HepG2 (cell line): ENCODE measurements around the gene BRPF1. TPM values are rescaled to one million over a fixed set of nuclear protein-coding genes. Genes with fewer than 3 reads are reported as not detected.

Experiments used
- ATAC-seq: fragments of 200-7000 bp; cut with Tn5 transposase; 3 replicates; pipeline ENCODE4 v1.9.1; 2020; ENCODE audit warnings: mild to moderate bottlenecking, moderate library complexity
- BruUV-seq: library from RNA; stranded (reverse); fragments of 400-500 nt; replicated peaks from 2 replicates; lab custom pipeline; 2021; lab: Mats Ljungman, UMichigan
- CTCF ChIA-PET: fragments of 300-600 bp; formaldehyde crosslinking; extraction: SDS; loops from one replicate; lab custom pipeline; 2021; ENCODE audit warnings: low total read pairs, inconsistent platforms, low intra/inter-chr PET ratio; lab: Yijun Ruan, JAX
- POLR2A ChIA-PET: fragments of 350-600 bp; sonication (Branson Sonifier 250); formaldehyde crosslinking; loops from one replicate; lab custom pipeline; 2020; ENCODE audit warnings: antibody characterized with exemption, inconsistent platforms; lab: Yijun Ruan, JAX
- DNase-seq: peaks from one replicate; pipeline ENCODE4 v3.0.0-alpha.2; 2015; ENCODE audit warnings: low spot score
- FAIRE-seq: peaks from 3 replicates; lab custom pipeline; 2011; peaks lifted over from hg19 to GRCh38; lab: Jason Lieb, UNC
- H2AFZ ChIP-seq: one replicate; pipeline ENCODE4 v1.6.1; 2011; ENCODE audit warnings: low read length, inconsistent platforms
- H3K27ac ChIP-seq: fragments of 300-600 bp; 3 replicates; pipeline ENCODE4 v1.8.0; 2011; ENCODE audit warnings: mixed run types, mild to moderate bottlenecking, mixed read lengths, low read length, inconsistent platforms; ENCODE audit not compliant: insufficient read depth; ENCODE audit errors: extremely low read length
- H3K27me3 ChIP-seq, 2 experiments: fragments of 200-600 bp in 1 of 2; 2 replicates in 1 of 2; 3 replicates in 1 of 2; pipeline versions ENCODE4 v1.6.0 to v1.8.0; 2011; ENCODE audit warnings: low read length in 2 of 2, mild to moderate bottlenecking in 2 of 2, moderate library complexity in 2 of 2, inconsistent platforms in 1 of 2; ENCODE audit not compliant: insufficient read depth in 2 of 2, control insufficient read depth in 1 of 2
- H3K36me3 ChIP-seq, 2 experiments: fragments of 200-600 bp in 1 of 2; replicated peaks in 1 of 2; 2 replicates in 1 of 2; 3 replicates in 1 of 2; pipeline versions ENCODE4 v1.5.1 to v1.8.0; 2011; ENCODE audit warnings: low read length in 2 of 2, inconsistent platforms in 1 of 2; ENCODE audit not compliant: insufficient read depth in 2 of 2, control insufficient read depth in 1 of 2
- H3K4me1 ChIP-seq: 2 replicates; pipeline ENCODE4 v1.5.1; 2012; ENCODE audit warnings: low read length, inconsistent platforms; ENCODE audit not compliant: insufficient read depth
- H3K4me2 ChIP-seq: 2 replicates; pipeline ENCODE4 v1.6.0; 2011; ENCODE audit warnings: low read depth, low read length, inconsistent platforms
- H3K4me3 ChIP-seq, 3 experiments: fragments of 200-600 bp in 1 of 3; sonication (generic), shearing (Covaris generic) in 1 of 3; replicated peaks in 1 of 3; 2 replicates each; pipeline ENCODE4 v1.5.1; 2011 to 2016; ENCODE audit warnings: low read length in 3 of 3, inconsistent platforms in 2 of 3, low read depth in 2 of 3, mild to moderate bottlenecking in 2 of 3, control low read depth in 1 of 3, mixed read lengths in 1 of 3; ENCODE audit not compliant: insufficient read depth in 1 of 3
- H3K79me2 ChIP-seq: one replicate; pipeline ENCODE4 v1.6.1; 2011; ENCODE audit warnings: low read length, inconsistent platforms; ENCODE audit not compliant: insufficient read depth
- H3K9ac ChIP-seq: 2 replicates; pipeline ENCODE4 v1.6.0; 2011; ENCODE audit warnings: mild to moderate bottlenecking, low read depth, low read length, inconsistent platforms; ENCODE audit not compliant: insufficient read depth
- H3K9me3 ChIP-seq: 2 replicates; pipeline ENCODE4 v1.5.1; 2012; ENCODE audit warnings: mild to moderate bottlenecking, low read length
- H4K20me1 ChIP-seq: 2 replicates; pipeline ENCODE4 v1.6.0; 2011; ENCODE audit warnings: inconsistent platforms, mild to moderate bottlenecking, low read length, moderate library complexity; ENCODE audit not compliant: insufficient read depth
- HNF1A ChIP-seq, 2 experiments: sonication (generic) in 1 of 2; formaldehyde crosslinking in 1 of 2; IDR thresholded peaks; 2 replicates each; pipeline versions ENCODE4 v1.4.0 to v1.6.1; 2016 to 2020; ENCODE audit warnings: borderline replicate concordance in 1 of 2, low read depth in 1 of 2, mild to moderate bottlenecking in 1 of 2, missing genetic modification reagents in 1 of 2
- MAFK ChIP-seq, 2 experiments: IDR thresholded peaks in 1 of 2; conservative IDR thresholded peaks in 1 of 2; 2 replicates each; pipeline ENCODE4 v1.6.1; 2011; ENCODE audit warnings: improper control_type of control experiment in 2 of 2, low read length in 2 of 2
- MXD3 ChIP-seq: IDR thresholded peaks from 2 replicates; pipeline ENCODE4 v1.6.1; 2016; ENCODE audit warnings: mild to moderate bottlenecking, missing biosample characterization, missing genetic modification reagents
- SOX5 ChIP-seq: IDR thresholded peaks from 2 replicates; pipeline ENCODE4 v1.6.1; 2016; ENCODE audit warnings: borderline replicate concordance
- ZNF629 ChIP-seq: sonication (generic); formaldehyde crosslinking; conservative IDR thresholded peaks from 2 replicates; pipeline ENCODE4 v1.5.0; 2020; ENCODE audit warnings: missing genetic modification reagents
- WGBS: methylation state at CpG from one replicate; pipeline ENCODE4 v1.1.6; 2017; ENCODE audit warnings: low lambda C conversion rate; 5-methylcytosine and 5-hydroxymethylcytosine counted together
- in situ Hi-C: cut with HindIII; loops from 2 replicates; pipeline ENCODE4 v1.10.0; 2017; ENCODE audit warnings: low pct_unique_long_range_greater_than_20kb; ENCODE audit not compliant: extremely low pct_ligation_motif_present
- intact Hi-C: fragments of 100-400 bp; cut with micrococcal nuclease; formaldehyde crosslinking; loops from one replicate; pipeline ENCODE4 v1.10.0; 2022; ENCODE audit not compliant: unreplicated experiment
- polyA plus RNA-seq, 8 experiments: library from polyadenylated mRNA; depleted of rRNA in 3 of 8; stranded (reverse) in 7 of 8; unstranded in 1 of 8; fragments of >200 nt; fragmentation: Illumina TruSeq in 4 of 8; extraction: Trizol in 4 of 8; gene quantifications; 2 replicates each; pipeline versions ENCODE4 v1.2.1 to v1.2.3, GENCODE V29; 2011 to 2016; ENCODE audit warnings: low read depth in 4 of 8, missing spikeins in 1 of 8, mixed read lengths in 1 of 8; ENCODE audit not compliant: insufficient read depth in 1 of 8
- total RNA-seq, 5 experiments: library from RNA; depleted of rRNA; stranded (reverse); fragments of >200 nt; fragmentation: Illumina TruSeq; extraction: Trizol; gene quantifications; 2 replicates each; pipeline ENCODE4 v1.2.3, GENCODE V29; 2016; ENCODE audit warnings: low read depth in 1 of 5

BRPF1 gene
- total and polyA plus RNA-seq, 2 of the 13 experiments (the other 11 are each of a cell fraction or from before 2014, with no cell fraction given): 7.3 to 10.0 TPM

GRCh38 chr3:9683426-9683825 is 48.1 kb upstream of the BRPF1 start:
- no peak overlapping the region for H3K9ac ChIP-seq
- ChIA-PET CTCF (no interaction called here), POLR2A (no interaction called here)
- H3K4me1 ChIP-seq: peaks cover 18% of the 10 kb centered on the region
- no peaks in the 10 kb centered on the region for H3K79me2 ChIP-seq
- H3K27ac ChIP-seq: no peak overlapping the region
- TF ChIP-seq ZNF629 (CRISPR knock-in tag) (no peak), MAFK (conservative IDR thresholded peaks at IDR 0.05 in 1 of 2, IDR thresholded peaks at IDR 0.05 in 1 of 2; ENCODE audit: low read length in 2 of 2) (no peak)
- no peak overlapping the region for H3K4me3 ChIP-seq
- 92% methylated on average over 3 of the region's 3 CpGs for WGBS
- no peaks in the 10 kb centered on the region for H3K9me3 ChIP-seq
- H3K36me3 ChIP-seq: peaks cover 36 to 79% of the 10 kb centered on the region in 2 experiments; a peak in 4 of 5 replicates
- H3K4me2 ChIP-seq: no peak overlapping the region
- FAIRE-seq (no peak), DNase-seq (no peak), ATAC-seq (no peak)
- intact Hi-C loops: no loop called here
- H4K20me1 ChIP-seq: peaks cover 3% of the 10 kb centered on the region; the same call in 1 of the 2 replicates
- no TSS peak for BruUV-seq
- no peaks in the 10 kb centered on the region for H3K27me3 ChIP-seq
- in situ Hi-C loops: no loop called here
- no peak overlapping the region for H2AFZ ChIP-seq

GRCh38 chr3:9685216-9686049 is 46.1 kb upstream of the BRPF1 start:
- no peaks in the 10 kb centered on the region for H3K79me2 ChIP-seq
- TF ChIP-seq HNF1A (IDR thresholded peaks at IDR 0.05; ENCODE audit: low read depth) (no peak), HNF1A (CRISPR knock-in tag; IDR thresholded peaks at IDR 0.05; ENCODE audit: borderline replicate concordance) (no peak), MXD3 (CRISPR knock-in tag) (no peak), SOX5 (no peak)
- H3K27me3 ChIP-seq: no peaks in the 10 kb centered on the region
- no peak overlapping the region for H3K4me3 ChIP-seq
- ChIA-PET CTCF (no interaction called here), POLR2A (no interaction called here)
- DNase-seq: no peak
- H2AFZ ChIP-seq: no peak overlapping the region
- no peak for ATAC-seq
- peaks cover 47 to 82% of the 10 kb centered on the region in 2 experiments for H3K36me3 ChIP-seq
- no peak for FAIRE-seq
- no peak overlapping the region for H3K27ac ChIP-seq
- no peak overlapping the region for H3K9ac ChIP-seq
- no peaks in the 10 kb centered on the region for H3K9me3 ChIP-seq
- peaks cover 18% of the 10 kb centered on the region for H3K4me1 ChIP-seq
- peaks cover 3% of the 10 kb centered on the region; the same call in 1 of the 2 replicates for H4K20me1 ChIP-seq
- no TSS peak for BruUV-seq
- intact Hi-C loops (no loop called here), in situ Hi-C loops (no loop called here)
- WGBS: 96% methylated on average over 12 of the region's 18 CpGs
- H3K4me2 ChIP-seq: no peak overlapping the region
